Sciatic nerve (tissue), 2 donors: ENCODE measurements around the gene RETREG1. TPM values are rescaled to one million over a fixed set of nuclear protein-coding genes. Genes with fewer than 3 reads are reported as not detected.
A peak's percentile ranks its signal among the peaks of the same experiment; 100 is the strongest.
"Not testable (repeated sequence)": the region's sequence is repeated elsewhere in the genome, so short reads cannot be mapped to it uniquely, and the experiment has no call there.

Experiments used
- ATAC-seq: fragments of 200-7000 bp; cut with Tn5 transposase; one replicate; pipeline ENCODE4 v1.9.1; 2020; ENCODE audit warnings: mild to moderate bottlenecking, moderate library complexity
- DNase-seq: peaks from one replicate; pipeline ENCODE4 v3.0.0-alpha.2; 2020; ENCODE audit warnings: low spot score
- intact Hi-C: fragments of 100-400 bp; cut with DNase I; formaldehyde crosslinking; loops from one replicate; pipeline ENCODE4 v1.14.2; 2022
- total RNA-seq: library from RNA; stranded (reverse); fragmentation: NEBNext Ultra II Directional; extraction: Animal tissue kit (Norgen Biotek cat#: 25700); gene quantifications from one replicate; pipeline ENCODE4 v1.2.1, GENCODE V29; 2021
- donor health status: DM: no; HTN: no; CAD: no.
- donor health status: DM: no; HTN: no; CAD: no.

The RETREG1 gene
- total RNA-seq: 37.4 TPM

GRCh38 chr5:16616536-16617273 is at the start of gene RETREG1:
TSS of gene RETREG1 (minus strand) at chr5:16616997. CDS start at chr5:16616971, 26 bp downstream.
- intact Hi-C loops: no loop called here
- DNase-seq: peak; percentile 81

DNA sequence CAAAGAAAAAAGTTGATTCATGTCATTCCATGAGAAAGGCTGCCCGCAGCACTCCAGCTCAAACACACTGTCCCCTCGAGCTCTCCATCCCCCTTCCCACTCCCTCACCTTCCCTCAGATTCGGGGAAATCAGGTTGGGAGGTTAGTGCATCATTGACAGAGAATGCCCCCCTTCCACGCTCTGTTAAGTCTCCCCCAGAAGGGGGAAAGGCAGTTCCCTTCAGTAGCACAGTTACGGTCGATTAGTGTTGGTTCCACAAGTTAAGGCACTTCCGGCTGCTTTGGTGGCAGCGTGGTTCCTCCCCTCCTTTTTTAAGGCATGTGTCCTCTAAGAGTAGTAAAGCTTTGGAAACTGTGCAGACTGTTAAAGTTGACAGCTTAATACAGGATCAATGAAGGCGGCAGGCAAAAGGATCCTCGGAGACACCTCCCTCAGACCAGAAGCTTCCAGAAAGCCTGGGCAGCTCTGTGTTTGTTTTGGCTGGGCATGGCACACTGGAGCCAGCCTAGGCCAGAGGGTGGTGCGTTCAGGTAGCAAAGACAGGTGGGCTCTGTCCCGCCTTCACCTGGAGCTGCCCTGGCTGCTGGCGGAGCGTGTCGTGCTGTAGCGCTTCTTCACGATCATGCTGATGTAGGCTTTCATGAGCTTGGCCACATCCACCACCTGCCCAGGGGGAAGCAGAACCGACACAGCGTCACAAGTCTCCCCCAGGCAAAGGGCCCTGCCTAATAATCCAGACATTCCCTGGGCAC is 49.5 kb upstream of the RETREG1 start:
- DNase-seq (no peak), ATAC-seq (peak; percentile 11)
- intact Hi-C loops: no loop called here

More at GRCh38 chr5:16616536-16617273, at the start of gene RETREG1:
- ATAC-seq: peak; percentile 81

- DNase-seq (no peak), ATAC-seq (no peak)
- intact Hi-C loops: no loop called here
Observed at GRCh38 chr5:16665601-16666000, 48.8 kb upstream of the RETREG1 start.

GRCh38 chr5:16664368-16664767 is 47.6 kb upstream of the RETREG1 start:
- ATAC-seq: no peak
- intact Hi-C loops: no loop called here
- no peak for DNase-seq

GRCh38 chr5:16663840-16664239 is 47.0 kb upstream of the RETREG1 start:
- DNase-seq: no peak
- ATAC-seq: no peak
- intact Hi-C loops: no loop called here

DNA sequence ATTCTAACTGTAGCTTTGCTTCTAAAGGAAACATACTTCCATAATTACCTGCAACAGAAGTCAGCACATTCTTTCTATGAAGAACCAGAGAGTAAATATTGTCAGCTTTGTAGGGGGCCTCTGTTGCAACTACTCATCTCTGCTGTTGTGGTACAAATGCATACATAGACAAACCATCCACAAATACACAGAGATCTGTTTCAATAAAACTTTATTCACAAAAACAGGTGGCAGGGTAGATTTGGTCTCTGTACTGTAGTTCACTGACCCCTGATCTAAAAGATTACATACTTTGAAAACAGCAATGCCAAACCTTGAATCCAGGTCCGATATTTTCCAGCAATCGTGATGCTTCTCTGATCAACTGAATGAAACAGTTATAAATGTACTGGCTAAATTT is 44.9 kb upstream of the RETREG1 start:
- intact Hi-C loops: no loop called here
- DNase-seq (no peak), ATAC-seq (no peak)

- DNase-seq (no peak), ATAC-seq (no peak)
- intact Hi-C loops: no loop called here
Observed at GRCh38 chr5:16660982-16661381, 44.2 kb upstream of the RETREG1 start.

- ATAC-seq: no peak
- intact Hi-C loops: no loop called here
Observed at GRCh38 chr5:16659536-16659935, 42.7 kb upstream of the RETREG1 start.

GRCh38 chr5:16656561-16657191 is 39.9 kb upstream of the RETREG1 start:
- intact Hi-C loops: no loop called here
- no peak for DNase-seq
- ATAC-seq: peak; percentile 96

More at GRCh38 chr5:16659536-16659935, 42.7 kb upstream of the RETREG1 start:
- DNase-seq: no peak

DNA sequence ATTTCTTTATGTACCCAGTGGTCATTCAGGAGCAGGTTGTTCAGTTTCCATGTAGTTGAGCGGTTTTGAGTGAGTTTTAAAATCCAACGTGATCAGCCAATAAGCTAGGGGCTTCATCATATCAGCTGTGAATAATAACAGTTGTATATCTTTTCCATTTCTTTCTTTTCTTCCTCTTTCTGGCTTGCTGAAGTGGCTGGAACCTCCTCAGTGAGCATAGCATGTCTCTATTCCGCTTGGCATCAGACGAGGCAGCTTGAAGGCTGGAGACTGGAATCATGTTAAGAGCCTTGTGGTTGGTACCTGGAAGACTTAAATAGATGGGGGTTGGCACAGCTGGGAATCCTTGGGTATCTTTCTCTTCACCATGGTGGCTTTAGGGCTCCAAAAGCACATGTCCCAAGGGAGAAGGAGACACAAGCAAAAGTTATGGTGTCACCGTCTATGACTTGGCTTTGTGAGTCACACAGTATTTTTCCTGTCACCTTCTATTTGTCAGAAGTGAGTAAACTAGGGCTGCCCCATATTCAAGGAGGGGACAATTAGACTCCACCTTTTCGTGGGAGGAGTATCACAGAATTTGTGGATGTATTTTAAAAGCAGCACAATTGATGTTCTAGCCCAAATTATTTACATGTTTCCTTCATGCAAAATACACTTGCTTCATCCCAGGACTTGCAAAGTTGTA is 38.0 kb upstream of the RETREG1 start:
- intact Hi-C loops: no loop called here
- DNase-seq (no peak), ATAC-seq (no peak)

- ATAC-seq, DNase-seq, intact Hi-C loops: not testable (repeated sequence)
Observed at GRCh38 chr5:16648739-16649138, 31.9 kb upstream of the RETREG1 start.

- DNase-seq: no peak
- ATAC-seq: no peak
- intact Hi-C loops: no loop called here
Observed at GRCh38 chr5:16644301-16644889, 27.6 kb upstream of the RETREG1 start.

DNA sequence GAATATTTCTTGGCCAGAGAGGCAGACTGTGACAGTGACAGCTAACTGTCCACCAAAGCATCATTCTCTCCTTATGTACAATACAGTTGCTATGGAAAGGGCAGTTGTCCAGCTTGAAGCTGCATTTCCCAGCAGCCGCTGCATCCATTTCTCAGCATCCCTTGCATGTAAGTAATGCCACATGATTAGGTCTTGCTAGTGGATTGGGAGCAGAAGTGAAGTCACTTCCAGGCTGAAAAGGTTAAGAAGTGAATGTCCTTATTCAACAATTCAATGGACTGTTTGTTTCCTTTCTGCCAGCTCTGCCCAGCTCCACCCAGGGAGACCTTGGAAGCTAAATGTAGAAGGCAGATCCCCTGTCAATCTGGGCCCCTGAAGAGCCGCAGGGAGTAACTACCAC is 26.1 kb upstream of the RETREG1 start:
- ATAC-seq (no peak), DNase-seq (no peak)
- intact Hi-C loops: no loop called here

DNA sequence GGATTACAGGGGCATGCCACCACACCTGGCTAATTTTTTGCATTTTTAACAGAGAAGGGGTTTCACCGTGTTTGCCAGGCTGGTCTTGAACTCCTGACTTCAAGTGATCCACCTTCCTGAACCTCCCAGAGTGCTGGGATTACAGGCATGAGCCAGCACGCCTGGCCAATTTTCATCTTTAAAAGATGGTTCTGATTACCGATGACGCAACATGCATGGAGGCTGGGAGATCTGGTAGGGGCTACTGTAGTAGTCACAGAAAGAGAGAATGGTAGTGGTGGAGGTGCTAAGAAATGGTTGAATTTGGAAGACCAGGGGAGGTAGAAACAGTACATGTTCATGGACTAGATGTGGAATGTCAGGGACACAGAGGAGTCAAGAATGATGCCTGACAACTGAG is 22.4 kb upstream of the RETREG1 start:
- no peak for ATAC-seq
- intact Hi-C loops: no loop called here
- DNase-seq: no peak

DNA sequence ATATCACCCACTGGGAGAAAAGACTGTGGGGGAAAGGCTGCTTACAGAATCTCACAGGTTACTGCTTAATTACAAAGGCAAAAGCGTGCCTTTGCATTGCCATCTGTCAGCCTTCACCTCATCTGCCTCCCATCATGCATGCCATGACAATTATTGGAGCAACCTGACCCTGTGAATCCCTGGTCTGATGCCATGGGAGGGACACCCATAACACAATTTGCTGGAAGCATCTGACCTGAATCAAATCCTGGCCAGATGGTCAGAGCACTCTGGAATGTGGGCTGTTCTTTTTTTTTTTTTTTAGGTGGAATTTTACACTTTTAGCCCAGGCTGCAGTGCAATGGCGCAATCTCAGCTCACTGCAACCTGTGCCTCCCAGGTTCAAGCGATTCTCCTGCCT is 11.6 kb upstream of the RETREG1 start:
- no peak for DNase-seq
- intact Hi-C loops: no loop called here
- peak; percentile 13 for ATAC-seq

DNA sequence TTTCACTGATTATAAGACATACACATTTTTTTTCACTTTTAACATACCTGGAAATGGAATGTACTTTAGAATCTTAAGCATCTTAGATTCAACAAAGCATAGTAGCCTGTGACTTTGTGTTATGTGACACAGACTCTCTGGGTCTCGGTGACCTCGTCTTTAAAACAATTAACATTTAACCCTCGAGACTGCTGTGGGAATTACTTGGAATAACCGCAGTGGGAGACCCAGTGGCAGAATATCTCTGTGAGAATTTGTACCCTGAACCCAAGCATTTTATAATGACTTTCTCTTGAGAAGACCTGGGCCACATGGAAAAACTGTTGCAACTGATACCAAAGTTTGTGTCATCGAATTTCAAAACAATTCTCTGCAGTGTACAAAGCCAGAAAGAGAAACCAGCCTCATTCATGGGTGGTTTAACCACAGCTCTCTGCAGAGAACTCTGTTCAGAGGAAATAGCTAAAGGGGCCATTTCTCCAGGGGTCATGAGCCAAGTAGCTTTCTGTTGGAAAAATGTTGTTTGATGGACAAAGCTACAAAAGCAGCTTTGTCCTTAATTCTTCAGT is 10.0 kb upstream of the RETREG1 start:
- intact Hi-C loops: no loop called here
- ATAC-seq: peak; percentile 82
- no peak for DNase-seq

GRCh38 chr5:16625096-16625495 is 8.3 kb upstream of the RETREG1 start:
- ATAC-seq: no peak
- intact Hi-C loops: no loop called here
- no peak for DNase-seq

DNA sequence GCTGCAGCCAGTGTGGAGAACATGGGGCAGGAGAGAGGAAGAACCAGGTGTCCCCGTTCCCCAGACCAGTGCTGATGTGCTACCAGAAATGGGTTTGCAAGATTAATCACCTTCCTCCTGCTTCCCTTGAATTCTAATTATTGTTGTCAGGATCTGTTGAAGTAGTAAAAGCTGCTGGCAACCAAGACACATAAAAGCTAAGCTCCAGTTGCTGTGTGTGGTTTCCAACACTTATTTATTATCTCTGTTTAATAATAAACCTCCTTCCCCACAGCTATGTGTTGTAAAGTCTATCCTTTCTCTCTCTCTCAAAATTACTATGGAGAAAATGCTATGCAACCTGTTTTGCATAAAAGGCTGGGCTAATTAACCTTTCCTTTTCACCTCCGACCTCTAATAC is 2.3 kb upstream of the RETREG1 start:
- ATAC-seq (no peak), DNase-seq (no peak)
- intact Hi-C loops: no loop called here
